HG03280 (cell line): ENCODE results near the gene UNC45A.
"Not testable (repeated sequence)": the region's sequence is repeated elsewhere in the genome, so short reads cannot be mapped to it uniquely, and the experiment has no call there.

Source experiments
- ATAC-seq: cut with Tn5 transposase; IDR thresholded peaks from one replicate; pipeline ENCODE4 v1.9.1; 2021; ENCODE audit warnings: mild to moderate bottlenecking, moderate library complexity; ENCODE audit not compliant: unreplicated experiment

The UNC45A gene

DNA sequence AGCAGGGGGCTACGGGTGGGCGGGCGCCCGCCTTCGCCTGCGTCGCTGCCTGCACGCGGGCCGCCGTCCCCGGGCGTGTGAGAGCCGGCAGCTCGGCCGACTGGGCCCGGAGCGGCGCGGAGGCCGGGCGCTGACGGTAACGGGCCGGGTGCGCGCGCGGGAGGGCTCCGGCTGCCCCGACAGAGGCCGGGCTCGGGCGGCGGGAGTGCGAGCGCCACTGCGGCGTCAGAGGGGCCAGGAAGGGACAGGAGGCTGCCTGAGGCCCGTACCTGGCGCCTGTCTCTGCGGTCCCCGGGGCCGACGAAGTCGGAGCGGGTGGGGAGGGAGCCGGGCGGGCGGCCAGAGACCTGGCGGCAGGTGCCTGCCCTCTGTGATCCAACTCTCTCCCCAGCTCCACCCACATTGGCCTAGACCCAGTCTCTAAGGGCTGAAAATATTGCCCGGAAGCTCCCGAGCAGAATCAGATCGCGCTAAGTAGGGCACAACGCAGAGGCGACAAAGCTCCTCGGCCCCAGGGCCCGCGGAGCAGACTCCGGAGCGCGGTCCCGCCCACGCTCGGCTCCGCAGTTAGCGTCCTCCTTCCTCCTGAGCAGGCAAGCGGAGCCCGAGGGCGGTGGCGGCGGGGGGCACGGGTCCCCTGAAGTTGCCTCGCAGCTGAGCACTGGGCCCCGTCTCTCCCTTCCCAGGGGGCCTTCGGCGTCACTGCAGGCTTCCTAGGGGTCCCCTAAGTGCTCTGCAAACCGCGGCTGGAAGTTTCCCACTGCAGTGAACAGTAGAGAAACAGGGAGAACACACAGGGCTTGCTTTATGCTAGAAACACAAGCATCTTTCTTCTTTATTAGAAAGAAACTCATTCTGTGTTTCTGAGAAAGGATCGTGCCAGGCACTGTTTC lies 32.0 kb upstream of the UNC45A start, which contains the start of gene MAN2A2:
MAN2A2 (plus strand) TSS at position 463 of the 893 bp plus-strand sequence. CDS start 906 bp downstream, outside the sequence.
- ATAC-seq: peak; percentile 53

DNA sequence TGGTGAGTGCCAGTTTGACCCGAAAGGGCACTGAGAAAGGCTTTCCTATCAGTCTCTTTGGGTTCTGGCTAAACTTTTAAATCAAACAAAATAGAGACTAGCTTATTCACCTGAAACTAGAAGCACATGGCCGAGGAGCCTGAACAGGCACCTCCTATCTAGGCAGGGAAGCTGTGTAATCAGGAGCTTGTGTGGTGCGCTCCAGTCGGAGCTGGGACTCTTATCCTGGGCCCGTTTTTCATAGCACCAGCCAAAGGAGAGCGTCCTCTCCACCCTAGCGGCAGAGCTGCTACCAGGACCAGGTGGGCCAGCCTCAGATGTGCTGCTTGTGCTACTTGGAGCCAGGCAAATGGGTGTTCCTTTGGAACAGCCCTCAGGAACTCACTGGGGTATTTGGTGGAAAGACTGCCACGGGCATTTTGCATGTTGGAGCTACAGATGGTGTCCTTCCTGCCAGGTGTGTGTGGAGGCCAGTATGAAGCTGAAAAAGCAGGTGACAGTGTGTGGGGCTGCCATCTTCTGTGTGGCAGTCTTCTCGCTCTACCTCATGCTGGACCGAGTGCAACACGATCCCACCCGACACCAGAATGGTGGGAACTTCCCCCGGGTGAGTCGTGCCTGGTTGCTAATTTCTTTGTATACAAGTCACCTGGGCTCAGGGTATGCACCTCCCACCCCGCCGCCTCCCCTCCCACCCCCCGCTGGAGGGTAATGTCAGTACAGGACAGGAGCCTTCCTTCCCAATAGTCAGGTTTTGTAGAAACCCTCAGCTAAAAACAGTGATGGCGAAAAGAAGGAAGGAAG lies 31.1 kb upstream of the UNC45A start:
- no peak for ATAC-seq

DNA sequence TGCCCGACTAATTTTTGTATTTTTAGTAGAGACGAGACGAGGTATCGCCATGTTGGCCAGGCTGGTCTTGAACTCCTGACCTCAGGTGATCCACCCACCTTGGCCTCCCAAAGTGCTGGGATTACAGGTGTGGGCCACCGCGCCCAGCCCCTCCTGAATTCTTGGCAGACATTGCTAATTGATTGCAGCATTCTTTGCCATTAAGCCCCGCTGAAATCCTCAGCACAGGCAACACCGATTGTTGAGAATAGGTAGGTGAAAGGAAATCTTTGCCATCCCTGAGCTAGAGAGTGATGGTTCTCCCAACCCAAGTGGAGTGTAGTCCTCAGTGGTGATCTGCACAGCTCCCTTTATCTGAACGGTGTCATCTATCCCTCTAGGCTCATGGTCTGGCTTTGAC lies 30.3 kb upstream of the UNC45A start:
- no peak for ATAC-seq

DNA sequence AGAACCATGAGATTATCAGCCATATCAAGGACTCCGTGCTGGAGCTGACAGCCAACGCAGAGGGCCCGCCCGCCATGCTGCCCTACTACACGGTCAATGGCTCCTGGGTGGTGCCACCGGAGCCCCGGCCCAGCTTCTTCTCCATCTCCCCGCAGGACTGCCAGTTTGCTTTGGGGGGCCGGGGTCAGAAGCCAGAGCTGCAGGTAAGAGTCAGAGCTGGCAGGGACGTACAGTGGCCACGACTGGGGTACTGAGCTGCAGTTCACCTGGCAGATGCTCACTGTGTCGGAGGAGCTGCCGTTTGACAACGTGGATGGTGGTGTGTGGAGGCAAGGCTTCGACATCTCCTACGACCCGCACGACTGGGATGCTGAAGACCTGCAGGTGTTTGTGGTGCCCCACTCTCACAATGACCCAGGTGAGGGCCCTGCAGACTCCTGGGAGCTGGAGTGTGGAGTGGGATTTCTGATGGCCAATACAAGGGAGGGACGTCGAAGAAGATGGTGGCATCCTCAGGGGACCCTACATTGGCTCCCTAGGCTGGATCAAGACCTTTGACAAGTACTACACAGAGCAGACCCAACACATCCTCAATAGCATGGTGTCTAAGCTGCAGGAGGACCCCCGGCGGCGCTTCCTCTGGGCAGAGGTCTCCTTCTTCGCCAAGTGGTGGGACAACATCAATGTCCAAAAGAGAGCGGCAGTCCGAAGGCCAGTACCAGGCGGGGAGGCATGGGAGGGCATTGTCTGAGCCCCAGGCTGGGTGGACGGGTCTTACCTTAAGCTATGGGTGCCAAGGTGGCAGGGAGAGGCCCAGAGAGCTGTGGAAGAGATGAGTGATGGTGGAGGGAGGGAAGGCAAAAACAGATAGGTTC lies 29.5 kb upstream of the UNC45A start:
- no peak for ATAC-seq

DNA sequence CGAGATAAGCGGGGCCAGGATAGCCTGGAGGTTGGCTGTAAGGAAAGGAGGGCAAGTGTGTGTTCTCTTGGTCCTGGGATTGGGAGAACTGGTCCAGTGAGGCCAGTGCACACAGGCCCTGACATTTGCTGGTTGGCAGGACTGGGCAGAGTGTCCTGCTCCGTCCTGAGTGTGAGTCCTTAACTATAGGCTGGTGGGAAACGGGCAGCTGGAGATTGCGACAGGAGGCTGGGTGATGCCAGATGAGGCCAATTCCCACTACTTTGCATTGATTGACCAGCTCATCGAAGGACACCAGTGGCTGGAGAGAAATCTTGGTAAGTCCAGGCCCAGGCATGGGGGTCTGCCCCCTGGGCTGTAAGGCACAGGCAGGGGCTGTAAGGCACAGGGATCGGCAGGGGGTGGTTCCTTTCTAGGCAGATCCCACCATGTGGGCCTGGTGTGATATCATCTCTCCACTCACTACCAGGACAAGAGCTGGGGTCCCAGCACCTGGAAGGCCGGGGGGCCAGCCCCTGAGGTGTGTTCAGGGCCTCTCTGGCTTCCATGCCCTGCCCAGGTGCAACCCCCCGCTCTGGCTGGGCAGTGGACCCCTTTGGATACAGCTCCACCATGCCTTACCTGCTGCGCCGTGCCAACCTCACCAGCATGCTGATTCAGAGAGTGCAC lies 28.8 kb upstream of the UNC45A start:
- ATAC-seq: no peak

DNA sequence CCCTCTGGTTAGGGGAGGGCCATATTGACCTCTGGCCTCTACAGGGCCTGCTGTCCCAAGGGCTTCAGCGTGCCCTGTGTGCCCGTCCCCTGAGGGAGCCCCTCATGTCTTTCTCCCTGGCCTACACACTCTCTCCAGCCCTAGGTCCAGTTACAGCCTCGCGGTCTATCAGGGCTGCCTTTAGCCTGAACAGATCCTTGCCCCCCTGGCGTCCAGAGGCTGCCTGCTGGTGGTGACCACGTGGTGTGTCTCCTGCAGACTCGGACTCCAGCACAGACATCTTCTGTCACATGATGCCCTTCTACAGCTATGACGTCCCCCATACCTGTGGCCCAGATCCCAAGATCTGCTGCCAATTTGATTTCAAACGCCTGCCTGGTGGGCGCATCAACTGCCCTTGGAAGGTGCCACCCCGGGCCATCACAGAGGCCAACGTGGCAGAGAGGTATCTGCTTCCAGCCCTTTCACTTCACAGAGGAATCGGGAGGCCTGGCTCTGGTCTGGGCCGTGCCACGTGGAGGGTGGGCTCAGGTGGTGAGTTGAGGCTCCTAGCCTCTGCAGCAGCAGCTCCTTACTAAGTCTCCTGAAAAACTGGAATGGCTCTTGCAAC lies 27.9 kb upstream of the UNC45A start:
- no peak for ATAC-seq

DNA sequence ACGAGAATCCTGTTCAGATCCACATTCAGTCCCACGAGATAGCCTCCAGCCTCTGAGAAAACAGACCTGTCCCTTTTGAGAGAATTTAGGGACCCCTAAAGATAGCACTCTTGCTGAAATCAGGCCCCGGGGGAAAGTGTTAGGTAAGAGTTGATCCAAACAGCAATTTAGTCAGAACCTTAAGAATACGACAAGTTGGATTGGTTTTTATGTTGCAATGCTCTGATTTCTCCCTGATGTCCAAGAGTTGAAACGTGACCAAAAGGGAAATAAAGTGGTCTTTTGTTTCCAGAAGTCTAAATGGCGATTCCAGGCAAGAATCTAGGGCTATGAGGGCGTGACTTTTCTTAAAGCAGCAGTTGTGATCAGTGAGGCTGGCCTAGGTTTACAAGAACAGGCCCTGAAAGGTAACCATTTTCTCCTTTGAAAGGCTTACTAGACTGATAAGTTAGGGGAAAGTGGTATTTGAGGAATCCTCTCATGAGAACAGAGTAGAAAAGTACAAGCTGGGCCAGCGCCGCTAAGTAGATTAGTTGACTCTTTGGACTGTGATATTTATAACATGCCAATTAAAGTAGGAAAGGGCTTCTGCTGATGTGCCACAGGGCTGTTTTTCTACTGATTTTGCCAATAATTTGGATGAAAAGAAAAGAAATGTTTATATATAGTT lies 27.1 kb upstream of the UNC45A start:
- ATAC-seq: no peak

DNA sequence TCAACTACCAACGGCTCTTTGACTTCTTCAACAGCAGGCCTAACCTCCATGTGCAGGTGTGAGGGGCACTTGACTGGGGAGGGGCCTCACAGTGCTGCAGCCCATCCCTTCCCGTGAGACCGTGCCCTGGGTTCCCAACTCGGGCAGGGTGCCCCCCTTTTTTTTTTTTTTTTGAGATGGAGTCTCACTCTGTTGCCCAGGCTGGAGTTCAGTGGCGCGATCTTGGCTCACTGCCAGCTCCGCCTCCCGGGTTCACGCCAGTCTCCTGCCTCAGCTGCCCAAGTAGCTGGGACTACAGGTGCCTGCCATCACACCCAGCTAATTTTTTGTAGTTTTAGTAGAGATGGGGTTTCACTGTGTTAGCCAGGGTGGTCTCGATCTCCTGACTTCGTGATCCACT lies 25.6 kb upstream of the UNC45A start:
- ATAC-seq: not testable (repeated sequence)

DNA sequence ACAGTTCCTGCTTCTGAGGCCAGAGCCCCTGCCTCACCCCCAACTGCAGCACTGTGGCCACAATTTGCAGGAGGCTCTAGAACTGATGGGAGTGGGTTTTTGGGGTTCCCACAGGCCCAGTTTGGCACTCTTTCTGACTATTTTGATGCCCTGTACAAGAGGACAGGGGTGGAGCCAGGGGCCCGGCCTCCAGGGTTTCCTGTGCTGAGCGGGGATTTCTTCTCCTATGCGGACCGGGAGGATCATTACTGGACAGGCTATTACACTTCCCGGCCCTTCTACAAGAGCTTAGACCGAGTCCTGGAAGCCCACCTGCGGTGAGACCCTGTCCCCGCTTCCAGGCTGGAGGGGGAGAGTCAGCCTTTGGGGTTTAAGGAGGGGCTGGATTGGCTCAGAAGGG lies 25.1 kb upstream of the UNC45A start:
- ATAC-seq: no peak

DNA sequence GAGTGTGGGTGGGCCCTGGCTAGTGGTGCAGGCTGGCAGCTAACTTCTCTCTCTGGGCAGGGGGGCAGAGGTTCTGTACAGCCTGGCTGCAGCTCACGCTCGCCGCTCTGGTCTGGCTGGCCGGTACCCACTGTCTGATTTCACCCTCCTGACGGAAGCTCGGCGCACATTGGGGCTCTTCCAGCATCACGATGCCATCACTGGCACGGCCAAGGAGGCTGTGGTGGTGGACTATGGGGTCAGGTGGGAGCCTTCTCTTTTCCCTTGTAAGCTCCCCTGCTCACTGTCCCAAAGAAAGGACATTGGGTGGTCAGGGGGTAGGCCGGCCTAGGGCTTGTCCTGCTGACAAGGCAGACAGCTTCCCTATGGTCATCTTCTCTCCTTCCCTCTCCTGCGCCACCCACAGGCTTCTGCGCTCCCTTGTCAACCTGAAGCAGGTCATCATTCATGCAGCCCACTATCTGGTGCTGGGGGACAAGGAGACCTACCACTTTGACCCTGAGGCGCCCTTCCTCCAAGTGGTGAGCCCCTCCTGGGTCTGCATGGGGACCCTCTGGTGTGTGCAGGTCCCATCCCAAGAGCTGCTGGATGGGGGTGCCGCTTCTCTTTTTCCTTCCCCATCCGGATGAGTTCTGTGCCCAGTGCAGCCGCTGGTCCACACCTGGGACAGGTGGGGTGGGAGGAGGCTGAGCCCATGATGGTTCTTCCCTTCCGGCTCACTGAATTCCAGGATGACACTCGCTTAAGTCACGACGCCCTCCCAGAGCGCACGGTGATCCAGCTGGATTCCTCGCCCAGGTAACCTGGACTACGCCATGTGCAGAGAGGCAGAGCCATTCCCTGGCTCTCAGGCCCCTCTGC lies 24.4 kb upstream of the UNC45A start:
- ATAC-seq: no peak

DNA sequence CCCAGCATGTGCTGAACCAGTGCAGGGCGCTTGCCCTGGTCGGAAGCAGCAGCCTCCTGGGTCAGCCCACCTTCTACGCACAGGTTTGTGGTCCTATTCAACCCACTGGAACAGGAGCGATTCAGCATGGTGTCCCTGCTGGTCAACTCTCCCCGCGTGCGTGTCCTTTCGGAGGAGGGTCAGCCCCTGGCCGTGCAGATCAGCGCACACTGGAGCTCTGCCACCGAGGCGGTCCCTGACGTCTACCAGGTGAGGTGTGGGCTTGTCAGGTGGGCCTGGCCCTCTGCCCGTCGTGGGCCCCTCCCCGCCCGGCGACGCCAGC lies 23.8 kb upstream of the UNC45A start:
- no peak for ATAC-seq

DNA sequence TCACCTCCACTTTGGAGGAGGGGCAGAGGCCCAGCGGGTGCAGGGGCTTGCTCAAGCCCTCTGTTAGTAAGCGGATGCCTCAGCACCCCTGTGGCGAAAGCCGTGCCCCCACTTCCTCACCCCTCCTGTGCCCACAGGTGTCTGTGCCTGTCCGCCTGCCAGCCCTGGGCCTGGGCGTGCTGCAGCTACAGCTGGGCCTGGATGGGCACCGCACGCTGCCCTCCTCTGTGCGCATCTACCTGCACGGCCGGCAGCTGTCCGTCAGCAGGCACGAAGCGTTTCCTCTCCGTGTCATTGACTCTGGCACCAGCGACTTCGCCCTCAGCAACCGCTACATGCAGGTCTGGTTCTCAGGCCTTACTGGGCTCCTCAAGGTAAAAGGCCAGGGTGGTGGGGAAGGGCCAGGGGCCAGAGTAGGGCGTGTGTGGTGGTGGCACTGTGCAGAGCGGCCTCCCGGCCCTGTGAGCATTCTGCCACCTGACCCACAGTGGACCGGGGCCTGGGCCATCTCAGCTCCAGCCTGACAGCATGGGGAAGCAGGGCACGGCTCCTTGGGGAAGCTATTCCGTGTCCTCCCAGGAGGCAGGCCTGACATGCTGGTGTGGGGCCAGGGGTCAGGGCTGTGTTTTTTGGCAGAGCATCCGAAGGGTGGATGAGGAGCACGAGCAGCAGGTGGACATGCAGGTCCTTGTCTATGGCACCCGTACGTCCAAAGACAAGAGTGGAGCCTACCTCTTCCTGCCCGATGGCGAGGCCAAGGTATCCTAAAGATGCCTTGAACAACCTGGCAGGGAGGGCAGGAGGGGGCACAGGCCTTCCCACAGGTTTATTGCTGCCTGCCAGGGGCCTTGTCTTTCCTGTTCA lies 22.9 kb upstream of the UNC45A start:
- ATAC-seq: no peak

DNA sequence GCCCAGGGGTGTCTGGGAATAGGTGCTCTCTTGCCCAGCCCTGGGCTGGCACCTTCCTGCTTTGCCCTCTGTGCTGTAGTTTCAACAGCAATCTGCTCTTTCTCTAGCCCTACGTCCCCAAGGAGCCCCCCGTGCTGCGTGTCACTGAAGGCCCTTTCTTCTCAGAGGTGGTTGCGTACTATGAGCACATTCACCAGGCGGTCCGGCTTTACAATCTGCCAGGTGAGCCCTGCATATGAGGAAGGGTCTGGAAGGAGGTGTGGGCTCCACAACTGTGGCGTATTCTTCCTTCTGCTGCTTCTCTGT lies 22.4 kb upstream of the UNC45A start:
- no peak for ATAC-seq

DNA sequence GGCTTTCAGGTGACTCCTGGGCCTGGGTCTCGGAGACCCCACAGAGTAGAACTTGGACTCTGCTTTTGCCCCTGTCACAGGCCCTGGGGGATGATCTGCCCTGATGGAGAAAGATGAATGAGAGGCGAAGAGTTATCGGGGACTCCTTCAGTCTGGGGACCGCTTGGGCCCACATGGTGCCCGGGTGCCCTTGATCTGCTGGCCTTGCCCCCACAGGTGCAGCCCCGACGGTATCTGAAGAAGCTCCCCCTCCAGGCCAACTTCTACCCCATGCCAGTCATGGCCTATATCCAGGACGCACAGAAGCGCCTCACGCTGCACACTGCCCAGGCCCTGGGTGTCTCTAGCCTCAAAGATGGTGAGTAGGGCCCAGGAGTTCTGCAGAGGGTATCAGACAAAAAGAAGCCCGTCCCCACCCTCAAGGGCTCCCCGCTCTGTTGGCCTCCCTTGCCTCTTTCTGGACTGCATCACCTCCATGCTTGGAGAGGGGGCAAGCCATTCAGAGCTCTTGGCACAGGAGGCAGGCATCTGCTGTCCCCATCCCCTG lies 21.6 kb upstream of the UNC45A start:
- no peak for ATAC-seq

DNA sequence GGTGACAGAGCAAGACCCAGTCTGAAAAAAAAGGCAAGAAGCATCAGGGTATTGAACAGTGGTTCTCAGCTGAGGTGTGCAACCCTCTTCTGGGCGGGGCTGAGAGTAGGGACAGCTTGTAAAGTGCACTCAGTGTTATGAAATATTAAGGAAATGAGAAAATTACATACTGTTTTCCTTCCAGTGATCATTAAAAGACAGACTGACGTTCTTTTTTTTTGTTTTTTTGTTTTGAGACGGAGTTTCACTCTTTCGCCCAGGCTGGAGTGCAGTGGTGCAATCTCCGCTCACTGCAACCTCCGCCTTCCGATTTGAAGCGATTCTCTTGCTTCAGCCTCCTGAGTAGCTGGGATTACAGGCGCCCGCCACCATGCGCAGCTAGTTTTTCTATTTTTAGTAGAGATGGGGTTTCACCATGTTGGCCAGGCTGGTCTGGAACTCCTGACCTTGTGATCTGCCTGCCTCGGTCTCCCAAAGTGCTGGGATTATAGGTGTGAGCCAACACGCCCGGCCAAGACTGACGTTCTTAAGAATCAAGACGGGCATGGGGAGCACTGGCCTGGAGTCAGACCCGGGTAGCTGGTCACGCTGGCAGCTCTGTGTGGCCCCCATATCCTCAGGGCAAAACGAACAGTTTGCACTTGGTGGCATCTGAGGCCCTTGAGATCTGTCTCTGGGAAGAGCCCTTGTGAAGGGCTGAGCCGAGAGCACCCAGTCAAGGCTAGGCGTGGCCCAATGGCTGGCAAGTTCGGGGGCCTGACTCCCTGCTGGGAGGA lies 20.6 kb upstream of the UNC45A start:
- no peak for ATAC-seq

DNA sequence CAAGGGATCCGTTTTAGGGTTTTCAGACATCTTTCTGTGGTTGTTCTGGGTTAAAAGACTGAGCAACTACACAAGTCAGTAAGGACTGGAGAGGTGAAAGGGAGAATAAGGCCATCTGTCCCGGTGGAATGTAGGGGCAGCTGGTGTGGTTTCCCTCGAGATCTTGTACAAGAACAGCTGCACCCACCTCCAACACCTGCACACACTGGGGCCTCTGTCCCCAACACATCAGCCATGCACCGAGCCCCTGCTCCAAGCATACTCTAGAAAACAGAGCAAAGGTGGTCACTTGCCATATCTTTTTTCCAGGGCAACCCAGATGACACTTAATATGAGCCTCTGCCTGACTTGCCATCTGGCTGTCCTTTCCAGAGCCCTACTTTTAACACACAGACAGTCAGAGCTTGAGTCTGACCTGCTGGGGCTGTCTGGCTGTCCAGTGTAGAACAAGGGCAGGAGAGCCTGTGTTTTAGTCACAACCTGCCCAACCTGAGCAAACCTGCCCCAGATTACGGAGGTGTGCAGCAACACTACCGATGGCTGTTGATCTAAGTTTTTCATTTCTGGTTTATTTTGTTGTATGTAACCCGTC lies 19.8 kb upstream of the UNC45A start:
- no peak for ATAC-seq
